VCaP (cell line): ENCODE measurements around the gene CYB561D2.
"Not testable (repeated sequence)": the region's sequence is repeated elsewhere in the genome, so short reads cannot be mapped to it uniquely, and the experiment has no call there.

Experiments used
- H3K27ac ChIP-seq: fragments of 450-650 bp; 2 replicates; pipeline ENCODE4 v1.5.1; 2017
- TF ChIP-seq, protein P1 (sequence below): fragments of 450-650 bp; conservative IDR thresholded peaks from 2 replicates; pipeline ENCODE4 v1.5.1; 2017; ENCODE audit warnings: mild to moderate bottlenecking, moderate library complexity

CYB561D2 gene

GRCh38 chr3:50350527-50351322 is at the start of gene CYB561D2, which contains the start of gene NPRL2:
TSS of gene CYB561D2 (plus strand) at chr3:50350862. CDS start at chr3:50351434, 572 bp downstream.
TSS of gene NPRL2 (minus strand) at chr3:50350775. CDS start at chr3:50350652, 123 bp downstream.
- TF ChIP-seq, protein P1, sequence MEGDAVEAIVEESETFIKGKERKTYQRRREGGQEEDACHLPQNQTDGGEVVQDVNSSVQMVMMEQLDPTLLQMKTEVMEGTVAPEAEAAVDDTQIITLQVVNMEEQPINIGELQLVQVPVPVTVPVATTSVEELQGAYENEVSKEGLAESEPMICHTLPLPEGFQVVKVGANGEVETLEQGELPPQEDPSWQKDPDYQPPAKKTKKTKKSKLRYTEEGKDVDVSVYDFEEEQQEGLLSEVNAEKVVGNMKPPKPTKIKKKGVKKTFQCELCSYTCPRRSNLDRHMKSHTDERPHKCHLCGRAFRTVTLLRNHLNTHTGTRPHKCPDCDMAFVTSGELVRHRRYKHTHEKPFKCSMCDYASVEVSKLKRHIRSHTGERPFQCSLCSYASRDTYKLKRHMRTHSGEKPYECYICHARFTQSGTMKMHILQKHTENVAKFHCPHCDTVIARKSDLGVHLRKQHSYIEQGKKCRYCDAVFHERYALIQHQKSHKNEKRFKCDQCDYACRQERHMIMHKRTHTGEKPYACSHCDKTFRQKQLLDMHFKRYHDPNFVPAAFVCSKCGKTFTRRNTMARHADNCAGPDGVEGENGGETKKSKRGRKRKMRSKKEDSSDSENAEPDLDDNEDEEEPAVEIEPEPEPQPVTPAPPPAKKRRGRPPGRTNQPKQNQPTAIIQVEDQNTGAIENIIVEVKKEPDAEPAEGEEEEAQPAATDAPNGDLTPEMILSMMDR = no peak
- peak within 1 kb of the TSS; percentile 91 for H3K27ac ChIP-seq

GRCh38 chr3:50302095-50303012 is 48.3 kb upstream of the CYB561D2 start:
- H3K27ac ChIP-seq = no peak overlapping the region
- TF ChIP-seq, protein P1 = no peak

- H3K27ac ChIP-seq = no peak within 1 kb of the TSS
- TF ChIP-seq, protein P1 = 0 out of 2 replicates have a peak, but pooled peaks have one; percentile 18
These were observed 47.4 kb upstream of the CYB561D2 start, which contains the start of gene HYAL1 for GRCh38 chr3:50303013-50303815. TSS of gene HYAL1 (minus strand) at chr3:50303574. CDS start at chr3:50302956, 618 bp downstream.

DNA sequence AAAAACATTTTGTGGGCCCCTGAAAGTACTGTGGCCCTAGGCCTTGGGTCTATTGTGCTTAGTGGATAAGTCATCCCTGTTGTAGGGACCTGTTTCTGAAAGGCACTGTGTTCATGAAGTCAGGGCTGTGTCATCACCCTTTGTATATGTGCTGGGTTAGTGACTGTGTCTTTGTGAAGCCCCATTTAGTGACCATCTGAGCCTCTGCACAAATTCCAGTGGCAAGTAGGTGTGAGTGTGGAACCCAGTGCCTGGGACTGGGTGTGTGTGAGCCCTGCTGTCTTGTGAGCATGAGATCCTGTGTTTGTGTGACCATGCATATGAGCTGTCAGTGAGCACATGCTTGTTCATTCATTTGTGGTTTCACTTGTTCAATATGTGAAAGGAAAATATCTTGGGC is 46.1 kb upstream of the CYB561D2 start:
- TF ChIP-seq, protein P1 = no peak
- H3K27ac ChIP-seq = no peak overlapping the region

GRCh38 chr3:50312041-50312440 is 38.6 kb upstream of the CYB561D2 start:
- H3K27ac ChIP-seq = not testable (repeated sequence)

DNA sequence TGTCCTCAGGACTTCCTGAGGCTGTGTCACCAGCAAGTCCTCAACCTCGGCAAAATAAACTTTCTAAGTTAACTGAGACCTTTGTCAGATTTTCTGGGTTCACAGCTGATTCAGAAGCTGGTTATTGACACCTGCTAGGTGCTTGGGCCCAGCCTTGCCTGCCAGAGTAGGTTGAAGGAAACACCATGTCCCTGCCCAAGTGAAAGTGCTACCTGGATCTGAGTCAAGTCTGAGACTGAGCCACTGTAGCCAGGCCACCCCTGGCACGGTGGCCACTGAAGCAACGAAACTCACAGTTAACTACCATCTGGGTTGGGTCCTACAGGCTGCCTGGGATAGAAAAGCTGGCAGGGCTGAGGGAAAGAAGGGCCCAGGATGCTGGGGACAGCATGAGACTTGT is 36.3 kb upstream of the CYB561D2 start:
- TF ChIP-seq, protein P1 = no peak
- no peak overlapping the region for H3K27ac ChIP-seq

- H3K27ac ChIP-seq = no peak overlapping the region
- TF ChIP-seq, protein P1 = no peak
These were observed 35.8 kb upstream of the CYB561D2 start for GRCh38 chr3:50314816-50315215.
